ENCODE results near the gene C6orf141. TPM values are rescaled to one million over a fixed set of nuclear protein-coding genes. Genes with fewer than 3 reads are reported as not detected.

Gene C6orf141
- total and polyA plus RNA-seq, 2 of the 13 experiments (the other 11 are each of a cell fraction or from before 2014, with no cell fraction given): 0.07 TPM; not detected in 1

GRCh38 chr6:49556429-49556837 is 6.0 kb downstream of the C6orf141 start (continued):
- TF ChIP-seq GABPA (IDR thresholded peaks at IDR 0.05; ENCODE audit: low read depth, low read length) (no peak), GABPA (CRISPR knock-in tag; IDR thresholded peaks at IDR 0.05; ENCODE audit: low read depth) (peak; percentile 39; the same call in 1 of the 2 replicates), ATF1 (CRISPR knock-in tag; IDR thresholded peaks at IDR 0.05) (0 out of 2 replicates have a peak, but pooled peaks have one; percentile 47), RXRB (CRISPR knock-in tag; IDR thresholded peaks at IDR 0.05; ENCODE audit: borderline replicate concordance) (peak; percentile 35; the same call in 1 of the 2 replicates), ZNF878 (CRISPR knock-in tag; IDR thresholded peaks at IDR 0.05) (0 out of 2 replicates have a peak, but pooled peaks have one; percentile 40), ELF3 (CRISPR knock-in tag; IDR thresholded peaks at IDR 0.05) (peak; percentile 94), ATAD3A (CRISPR knock-in tag; IDR thresholded peaks at IDR 0.05) (no peak), SOX13 (IDR thresholded peaks at IDR 0.05) (0 out of 2 replicates have a peak, but pooled peaks have one; percentile 48), SOX13 (CRISPR knock-in tag; conservative IDR thresholded peaks at IDR 0.05 in 1 of 2, IDR thresholded peaks at IDR 0.05 in 1 of 2) (peak in 1 of 2 experiments; percentile 75; a peak in 2 of 4 replicates), CEBPG (CRISPR knock-in tag; IDR thresholded peaks at IDR 0.05) (peak; percentile 93), ZNF562 (CRISPR knock-in tag; IDR thresholded peaks at IDR 0.05; ENCODE audit: borderline replicate concordance) (no peak), ZBTB42 (CRISPR knock-in tag; IDR thresholded peaks at IDR 0.05) (no peak), NFYC (CRISPR knock-in tag; IDR thresholded peaks at IDR 0.05) (peak; percentile 38; the same call in 1 of the 2 replicates), NR2F6 (IDR thresholded peaks at IDR 0.05) (peak; percentile 41; the same call in 1 of the 2 replicates), NR2F6 (CRISPR knock-in tag; IDR thresholded peaks at IDR 0.05) (0 out of 2 replicates have a peak, but pooled peaks have one; percentile 7), MYNN (CRISPR knock-in tag; IDR thresholded peaks at IDR 0.05; ENCODE audit: low read depth) (no peak), SOX5 (CRISPR knock-in tag; IDR thresholded peaks at IDR 0.05; ENCODE audit: borderline replicate concordance) (peak; percentile 62; the same call in 1 of the 2 replicates), ATF3 (CRISPR knock-in tag; IDR thresholded peaks at IDR 0.05) (peak; percentile 80), FOSL2 (CRISPR knock-in tag; IDR thresholded peaks at IDR 0.05) (peak; percentile 97), SALL1 (CRISPR knock-in tag; IDR thresholded peaks at IDR 0.05) (peak; percentile 19; the same call in 1 of the 2 replicates), FOXA3 (CRISPR knock-in tag; IDR thresholded peaks at IDR 0.05) (peak; percentile 91), DPF2 (CRISPR knock-in tag; IDR thresholded peaks at IDR 0.05; ENCODE audit: borderline replicate concordance, low read depth) (peak; percentile 40; the same call in 1 of the 2 replicates), FLYWCH1 (CRISPR knock-in tag; IDR thresholded peaks at IDR 0.05) (no peak), BCL6 (CRISPR knock-in tag; IDR thresholded peaks at IDR 0.05) (peak; percentile 40; the same call in 1 of the 2 replicates), ELF4 (CRISPR knock-in tag; IDR thresholded peaks at IDR 0.05; ENCODE audit: borderline replicate concordance) (peak; percentile 71; the same call in 1 of the 2 replicates), CBX2 (IDR thresholded peaks at IDR 0.05; ENCODE audit: low read depth, low read length) (no peak), CBX2 (CRISPR knock-in tag; IDR thresholded peaks at IDR 0.05; ENCODE audit: low read depth) (no peak), GATAD2A (CRISPR knock-in tag; IDR thresholded peaks at IDR 0.05) (peak; percentile 73)
- TF ChIP-seq, protein P1, sequence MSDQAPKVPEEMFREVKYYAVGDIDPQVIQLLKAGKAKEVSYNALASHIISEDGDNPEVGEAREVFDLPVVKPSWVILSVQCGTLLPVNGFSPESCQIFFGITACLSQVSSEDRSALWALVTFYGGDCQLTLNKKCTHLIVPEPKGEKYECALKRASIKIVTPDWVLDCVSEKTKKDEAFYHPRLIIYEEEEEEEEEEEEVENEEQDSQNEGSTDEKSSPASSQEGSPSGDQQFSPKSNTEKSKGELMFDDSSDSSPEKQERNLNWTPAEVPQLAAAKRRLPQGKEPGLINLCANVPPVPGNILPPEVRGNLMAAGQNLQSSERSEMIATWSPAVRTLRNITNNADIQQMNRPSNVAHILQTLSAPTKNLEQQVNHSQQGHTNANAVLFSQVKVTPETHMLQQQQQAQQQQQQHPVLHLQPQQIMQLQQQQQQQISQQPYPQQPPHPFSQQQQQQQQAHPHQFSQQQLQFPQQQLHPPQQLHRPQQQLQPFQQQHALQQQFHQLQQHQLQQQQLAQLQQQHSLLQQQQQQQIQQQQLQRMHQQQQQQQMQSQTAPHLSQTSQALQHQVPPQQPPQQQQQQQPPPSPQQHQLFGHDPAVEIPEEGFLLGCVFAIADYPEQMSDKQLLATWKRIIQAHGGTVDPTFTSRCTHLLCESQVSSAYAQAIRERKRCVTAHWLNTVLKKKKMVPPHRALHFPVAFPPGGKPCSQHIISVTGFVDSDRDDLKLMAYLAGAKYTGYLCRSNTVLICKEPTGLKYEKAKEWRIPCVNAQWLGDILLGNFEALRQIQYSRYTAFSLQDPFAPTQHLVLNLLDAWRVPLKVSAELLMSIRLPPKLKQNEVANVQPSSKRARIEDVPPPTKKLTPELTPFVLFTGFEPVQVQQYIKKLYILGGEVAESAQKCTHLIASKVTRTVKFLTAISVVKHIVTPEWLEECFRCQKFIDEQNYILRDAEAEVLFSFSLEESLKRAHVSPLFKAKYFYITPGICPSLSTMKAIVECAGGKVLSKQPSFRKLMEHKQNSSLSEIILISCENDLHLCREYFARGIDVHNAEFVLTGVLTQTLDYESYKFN (CRISPR knock-in tag; conservative IDR thresholded peaks at IDR 0.05): peak; percentile 63
- TF ChIP-seq, protein P2, sequence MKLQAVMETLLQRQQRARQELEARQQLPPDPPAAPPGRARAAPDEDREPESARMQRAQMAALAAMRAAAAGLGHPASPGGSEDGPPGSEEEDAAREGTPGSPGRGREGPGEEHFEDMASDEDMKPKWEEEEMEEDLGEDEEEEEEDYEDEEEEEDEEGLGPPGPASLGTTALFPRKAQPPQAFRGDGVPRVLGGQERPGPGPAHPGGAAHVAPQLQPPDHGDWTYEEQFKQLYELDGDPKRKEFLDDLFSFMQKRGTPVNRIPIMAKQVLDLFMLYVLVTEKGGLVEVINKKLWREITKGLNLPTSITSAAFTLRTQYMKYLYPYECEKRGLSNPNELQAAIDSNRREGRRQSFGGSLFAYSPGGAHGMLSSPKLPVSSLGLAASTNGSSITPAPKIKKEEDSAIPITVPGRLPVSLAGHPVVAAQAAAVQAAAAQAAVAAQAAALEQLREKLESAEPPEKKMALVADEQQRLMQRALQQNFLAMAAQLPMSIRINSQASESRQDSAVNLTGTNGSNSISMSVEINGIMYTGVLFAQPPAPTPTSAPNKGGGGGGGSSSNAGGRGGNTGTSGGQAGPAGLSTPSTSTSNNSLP (IDR thresholded peaks at IDR 0.05; ENCODE audit: low read depth, low read length): peak; percentile 89

Data from HepG2 (cell line).